HG02678 (cell line): ENCODE data around the gene STIL.
"Not testable (repeated sequence)": the region's sequence is repeated elsewhere in the genome, so short reads cannot be mapped to it uniquely, and the experiment has no call there.

Source experiments
- ATAC-seq: cut with Tn5 transposase; IDR thresholded peaks from one replicate; pipeline ENCODE4 v1.9.1; 2021; ENCODE audit warnings: mild to moderate bottlenecking, moderate library complexity; ENCODE audit not compliant: unreplicated experiment

Gene STIL

GRCh38 chr1:47323599-47324031 is 9.7 kb upstream of the STIL start:
- no peak for ATAC-seq

- ATAC-seq, result not testable (repeated sequence)
Observed at GRCh38 chr1:47319968-47320367, 6.0 kb upstream of the STIL start.

- no peak for ATAC-seq
Observed at GRCh38 chr1:47317841-47318240, 3.9 kb upstream of the STIL start.

GRCh38 chr1:47309427-47309826 is 4.5 kb downstream of the STIL start:
- ATAC-seq, result no peak

- ATAC-seq, result no peak
Observed at GRCh38 chr1:47302472-47302871, 11.5 kb downstream of the STIL start.

GRCh38 chr1:47298025-47298699 is 15.8 kb downstream of the STIL start:
- no peak for ATAC-seq

GRCh38 chr1:47295579-47295978 is 18.4 kb downstream of the STIL start:
- ATAC-seq, result no peak

- not testable (repeated sequence) for ATAC-seq
Observed at GRCh38 chr1:47294863-47295262, 19.1 kb downstream of the STIL start.

GRCh38 chr1:47288116-47288515 is 25.8 kb downstream of the STIL start:
- ATAC-seq, result not testable (repeated sequence)

GRCh38 chr1:47280142-47280541 is 33.8 kb downstream of the STIL start:
- no peak for ATAC-seq

GRCh38 chr1:47276850-47277249 is 37.1 kb downstream of the STIL start:
- no peak for ATAC-seq

GRCh38 chr1:47275811-47276210 is 38.1 kb downstream of the STIL start:
- not testable (repeated sequence) for ATAC-seq

- not testable (repeated sequence) for ATAC-seq
Observed at GRCh38 chr1:47265529-47265928, 48.4 kb downstream of the STIL start.

GRCh38 chr1:47262787-47263413 is 51.0 kb downstream of the STIL start:
- no peak for ATAC-seq

GRCh38 chr1:47257224-47257623 is 56.7 kb downstream of the STIL start:
- no peak for ATAC-seq

- ATAC-seq, result no peak
Observed at GRCh38 chr1:47252795-47253194, 61.2 kb downstream of the STIL start.

GRCh38 chr1:47252369-47252768 is 61.6 kb downstream of the STIL start:
- no peak for ATAC-seq

- no peak for ATAC-seq
Observed at GRCh38 chr1:47249755-47250154, 64.2 kb downstream of the STIL start.

GRCh38 chr1:47244339-47244862 is 69.5 kb downstream of the STIL start:
- ATAC-seq, result no peak

GRCh38 chr1:47243910-47244309 is 70.0 kb downstream of the STIL start:
- ATAC-seq, result no peak

GRCh38 chr1:47241114-47242113 is 72.5 kb downstream of the STIL start:
- ATAC-seq, result no peak
